Endothelial cell of umbilical vein (primary cell): ENCODE results near the gene CDK6. TPM values are rescaled to one million over a fixed set of nuclear protein-coding genes. Genes with fewer than 3 reads are reported as not detected.

Source experiments
- BruUV-seq: library from RNA; stranded (reverse); fragments of 400-500 nt; replicated peaks from 2 replicates; lab custom pipeline; 2021; lab: Mats Ljungman, UMichigan
- CTCF ChIA-PET: fragments of 300-600, 350-600 bp; sonication (Branson Sonifier 250); formaldehyde crosslinking; loops from one replicate; lab custom pipeline; 2021; ENCODE audit warnings: antibody characterized with exemption, inconsistent platforms; lab: Charles Lee
- POLR2A ChIA-PET: fragments of 300-600, 350-600 bp; sonication (Branson Sonifier 250); formaldehyde crosslinking; loops from one replicate; lab custom pipeline; 2021; ENCODE audit warnings: antibody characterized with exemption, inconsistent platforms; lab: Charles Lee
- DNase-seq: peaks from one replicate; pipeline ENCODE4 v3.0.0-alpha.2; 2011; ENCODE audit warnings: low read depth, low spot score
- FAIRE-seq: peaks from 2 replicates; lab custom pipeline; 2011; peaks lifted over from hg19 to GRCh38; lab: Jason Lieb, UNC
- H2AFZ ChIP-seq: 2 replicates; pipeline ENCODE4 v1.6.0; 2012; ENCODE audit warnings: low read depth, low read length, control low read depth, inconsistent platforms
- H3K27ac ChIP-seq: 2 replicates; pipeline ENCODE4 v1.5.1; 2011; ENCODE audit warnings: low read depth, mild to moderate bottlenecking, control low read depth, low read length, moderate library complexity; ENCODE audit not compliant: insufficient read depth
- H3K27me3 ChIP-seq, 2 experiments: 2 replicates each; pipeline versions ENCODE4 v1.6.0 to v1.6.1; 2011; ENCODE audit warnings: low read length in 2 of 2, mixed read lengths in 1 of 2; ENCODE audit not compliant: control insufficient read depth in 2 of 2, insufficient read depth in 2 of 2
- H3K36me3 ChIP-seq, 2 experiments: 2 replicates in 1 of 2; 3 replicates in 1 of 2; pipeline ENCODE4 v1.5.1; 2011; ENCODE audit warnings: low read length in 2 of 2, mild to moderate bottlenecking in 1 of 2, moderate library complexity in 1 of 2; ENCODE audit not compliant: control insufficient read depth in 2 of 2, insufficient read depth in 2 of 2; ENCODE audit errors: extremely low read depth in 1 of 2
- H3K4me1 ChIP-seq: 3 replicates; pipeline ENCODE4 v1.5.1; 2011; ENCODE audit warnings: mild to moderate bottlenecking, low read length; ENCODE audit not compliant: control insufficient read depth, insufficient read depth; ENCODE audit errors: extremely low read depth
- H3K4me2 ChIP-seq: 2 replicates; pipeline ENCODE4 v1.6.1; 2011; ENCODE audit warnings: low read length, control low read depth, mixed read lengths; ENCODE audit not compliant: insufficient read depth
- H3K4me3 ChIP-seq, 3 experiments: fragments of 200-600 bp in 1 of 3; sonication (generic), shearing (Covaris generic) in 1 of 3; replicated peaks in 1 of 3; 2 replicates each; pipeline ENCODE4 v1.5.1; 2011 to 2016; ENCODE audit warnings: control low read depth in 3 of 3, low read length in 3 of 3, mild to moderate bottlenecking in 2 of 3, inconsistent platforms in 1 of 3, low read depth in 1 of 3, moderate library complexity in 1 of 3; ENCODE audit not compliant: insufficient read depth in 1 of 3
- H3K79me2 ChIP-seq: 2 replicates; pipeline ENCODE4 v1.6.0; 2012; ENCODE audit warnings: low read length, inconsistent platforms; ENCODE audit not compliant: control insufficient read depth, insufficient read depth
- H3K9ac ChIP-seq: replicated peaks from 2 replicates; pipeline ENCODE3; 2011; ENCODE audit warnings: low read length, control low read depth; ENCODE audit not compliant: insufficient read depth; ENCODE audit errors: extremely low read depth
- H3K9me1 ChIP-seq: replicated peaks from 3 replicates; pipeline ENCODE4 v1.6.0; 2011; ENCODE audit warnings: mild to moderate bottlenecking, low read length; ENCODE audit not compliant: control insufficient read depth, insufficient read depth; ENCODE audit errors: extremely low read depth
- H3K9me3 ChIP-seq: replicated peaks from 2 replicates; pipeline ENCODE4 v1.5.1; 2012; ENCODE audit warnings: low read length, inconsistent platforms; ENCODE audit not compliant: control insufficient read depth, insufficient read depth
- H4K20me1 ChIP-seq: replicated peaks from 2 replicates; pipeline ENCODE3; 2011; ENCODE audit warnings: mild to moderate bottlenecking, low read length; ENCODE audit not compliant: control insufficient read depth, insufficient read depth; ENCODE audit errors: extremely low read depth
- EZH2 ChIP-seq: IDR thresholded peaks from 2 replicates; pipeline ENCODE4 v1.6.1; 2012; ENCODE audit warnings: borderline replicate concordance, low read depth, mild to moderate bottlenecking, moderate library complexity, low read length, inconsistent platforms; ENCODE audit not compliant: severe bottlenecking
- FOS ChIP-seq: IDR thresholded peaks from 2 replicates; pipeline ENCODE4 v1.6.1; 2011; ENCODE audit warnings: mild to moderate bottlenecking, low read length, moderate library complexity, borderline replicate concordance; ENCODE audit not compliant: insufficient read depth
- GATA2 ChIP-seq: IDR thresholded peaks from 2 replicates; pipeline ENCODE4 v1.7.0; 2011; ENCODE audit warnings: low read depth, mild to moderate bottlenecking, moderate library complexity, mixed read lengths, low read length; ENCODE audit not compliant: insufficient read length, insufficient read depth
- JUN ChIP-seq: IDR thresholded peaks from 2 replicates; pipeline ENCODE4 v1.6.1; 2011; ENCODE audit warnings: borderline replicate concordance, low read depth; ENCODE audit not compliant: insufficient read length, insufficient read depth
- MAX ChIP-seq: IDR thresholded peaks from 2 replicates; pipeline ENCODE4 v1.6.1; 2011; ENCODE audit not compliant: insufficient read depth, insufficient read length
- MYC ChIP-seq: IDR thresholded peaks from one replicate; pipeline ENCODE4 v1.6.1; 2011; ENCODE audit warnings: mild to moderate bottlenecking, low read depth, low read length
- POLR2A ChIP-seq: IDR thresholded peaks from 2 replicates; pipeline ENCODE4 v1.6.1; 2012; ENCODE audit warnings: low read depth, mild to moderate bottlenecking, control low read depth, low read length
- POLR2AphosphoS5 ChIP-seq: IDR thresholded peaks from 2 replicates; pipeline ENCODE4 v1.6.1; 2012; ENCODE audit warnings: low read depth, mild to moderate bottlenecking, control low read depth, low read length, moderate library complexity; ENCODE audit not compliant: insufficient read depth
- dilution Hi-C: fragments of 300-500 bp; cut with MboI; formaldehyde crosslinking; loops from one replicate; pipeline ENCODE4 v1.15.0; 2019; ENCODE audit warnings: low sequenced_read_pairs; ENCODE audit not compliant: extremely low pct_ligation_motif_present
- intact Hi-C: fragments of 100-400 bp; cut with micrococcal nuclease; formaldehyde crosslinking; loops from one replicate; pipeline ENCODE4 v1.10.0; 2022
- polyA plus RNA-seq, 4 experiments: library from polyadenylated mRNA; depleted of rRNA in 3 of 4; stranded (reverse) in 3 of 4; unstranded in 1 of 4; fragments of >200 nt; gene quantifications; 2 replicates each; pipeline versions ENCODE4 v1.2.1 to v1.2.3, GENCODE V29; 2011 to 2012; ENCODE audit warnings: missing spikeins in 1 of 4
- total RNA-seq: library from RNA; stranded (reverse); gene quantifications from 2 replicates; pipeline ENCODE4 v1.2.3, GENCODE V29; 2021
- TF ChIP-seq, protein P1 (sequence below), 2 donors: IDR thresholded peaks; 1 replicate in 1 of 2; 2 replicates in 1 of 2; pipeline ENCODE4 v1.5.1; 2011; ENCODE audit warnings: low read length in 2 of 2, mild to moderate bottlenecking in 2 of 2, moderate library complexity in 2 of 2, control low read depth in 1 of 2, inconsistent platforms in 1 of 2, low read depth in 1 of 2; ENCODE audit not compliant: insufficient read depth in 1 of 2; ENCODE audit errors: extremely low read depth in 1 of 2

The CDK6 gene
- total and polyA plus RNA-seq, 2 donors (not counting 3 experiments of a cell fraction or from before 2014, with no cell fraction given) = 6.0 to 28.2 TPM

- Histone ChIP-seq H3K27ac (no peak overlapping the region), H3K4me2 (no peak overlapping the region), H3K9me3 (no peaks in the 10 kb centered on the region), H3K36me3 (no peaks in the 10 kb centered on the region), H3K4me3 (no peak overlapping the region), H3K9ac (no peak overlapping the region), H4K20me1 (no peaks in the 10 kb centered on the region), H3K9me1 (no peaks in the 10 kb centered on the region), H2AFZ (no peak overlapping the region), H3K27me3 (no peaks in the 10 kb centered on the region), H3K4me1 (peaks cover 15% of the 10 kb centered on the region), H3K79me2 (peaks cover 5% of the 10 kb centered on the region)
- TF ChIP-seq POLR2AphosphoS5 = no peak
- TF ChIP-seq JUN = no peak
- TF ChIP-seq EZH2 = no peak
- no peak for TF ChIP-seq GATA2
- TF ChIP-seq FOS = no peak
- no TSS peak for BruUV-seq
- intact Hi-C loops = no loop called here
- ChIA-PET CTCF (interaction anchor here (0.8 to 1.6 kb wide), 2 partner anchors 18 to 77 kb away, joined by 3 to 4 read pairs; no protein-coding TSS in a partner anchor), POLR2A (no interaction called here)
- DNase-seq = no peak
- no peak for FAIRE-seq
- dilution Hi-C loops = no loop called here
Measured at GRCh38 chr7:92799446-92800211, 36.7 kb downstream of the CDK6 start.

- dilution Hi-C loops (no loop called here), intact Hi-C loops (no loop called here)
- peaks cover 5% of the 10 kb centered on the region for H3K79me2 ChIP-seq
- CTCF ChIA-PET = interaction anchor here (1.6 kb wide), 1 partner anchor 19 kb away, joined by 4 read pairs; no protein-coding TSS in a partner anchor
- FAIRE-seq (no peak), DNase-seq (peak; percentile 25)
- no peaks in the 10 kb centered on the region for H3K27me3 ChIP-seq
- H4K20me1 ChIP-seq = no peaks in the 10 kb centered on the region
- BruUV-seq = no TSS peak
- no peak overlapping the region for H3K9ac ChIP-seq
- POLR2A ChIA-PET = no interaction called here
- H2AFZ ChIP-seq = no peak overlapping the region
- no peaks in the 10 kb centered on the region for H3K9me1 ChIP-seq
- H3K9me3 ChIP-seq = no peaks in the 10 kb centered on the region
- H3K4me2 ChIP-seq = no peak overlapping the region
- TF ChIP-seq POLR2A = no peak
- no peak for TF ChIP-seq MAX
- TF ChIP-seq EZH2 = no peak
- TF ChIP-seq GATA2 = no peak
- TF ChIP-seq, protein P1, sequence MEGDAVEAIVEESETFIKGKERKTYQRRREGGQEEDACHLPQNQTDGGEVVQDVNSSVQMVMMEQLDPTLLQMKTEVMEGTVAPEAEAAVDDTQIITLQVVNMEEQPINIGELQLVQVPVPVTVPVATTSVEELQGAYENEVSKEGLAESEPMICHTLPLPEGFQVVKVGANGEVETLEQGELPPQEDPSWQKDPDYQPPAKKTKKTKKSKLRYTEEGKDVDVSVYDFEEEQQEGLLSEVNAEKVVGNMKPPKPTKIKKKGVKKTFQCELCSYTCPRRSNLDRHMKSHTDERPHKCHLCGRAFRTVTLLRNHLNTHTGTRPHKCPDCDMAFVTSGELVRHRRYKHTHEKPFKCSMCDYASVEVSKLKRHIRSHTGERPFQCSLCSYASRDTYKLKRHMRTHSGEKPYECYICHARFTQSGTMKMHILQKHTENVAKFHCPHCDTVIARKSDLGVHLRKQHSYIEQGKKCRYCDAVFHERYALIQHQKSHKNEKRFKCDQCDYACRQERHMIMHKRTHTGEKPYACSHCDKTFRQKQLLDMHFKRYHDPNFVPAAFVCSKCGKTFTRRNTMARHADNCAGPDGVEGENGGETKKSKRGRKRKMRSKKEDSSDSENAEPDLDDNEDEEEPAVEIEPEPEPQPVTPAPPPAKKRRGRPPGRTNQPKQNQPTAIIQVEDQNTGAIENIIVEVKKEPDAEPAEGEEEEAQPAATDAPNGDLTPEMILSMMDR (IDR thresholded peaks at IDR 0.05; ENCODE audit: extremely low read depth in 1 of 2, insufficient read depth in 1 of 2, low read depth in 1 of 2, low read length in 2 of 2) = no peak
- TF ChIP-seq FOS = no peak
- TF ChIP-seq JUN = no peak
- TF ChIP-seq POLR2AphosphoS5 = no peak
- TF ChIP-seq MYC = no peak
- H3K27ac ChIP-seq = no peak overlapping the region
- no peaks in the 10 kb centered on the region for H3K36me3 ChIP-seq
- no peak overlapping the region for H3K4me3 ChIP-seq
- H3K4me1 ChIP-seq = peaks cover 15% of the 10 kb centered on the region
Measured at GRCh38 chr7:92798517-92799249, 37.7 kb downstream of the CDK6 start.
